ELF-1 (cell line): ENCODE data around the gene RBM44.

Experiments used
- DNase-seq: peaks from one replicate; pipeline ENCODE4 v3.0.0-alpha.2; 2016; ENCODE audit warnings: low read depth, low spot score

The RBM44 gene

GRCh38 chr2:237886685-237887481, 88.3 kb downstream of the RBM44 start:
- peak; percentile 66 for DNase-seq

GRCh38 chr2:237888389-237888788, 89.8 kb downstream of the RBM44 start:
- DNase-seq: no peak

- DNase-seq: no peak
These were observed 90.4 kb downstream of the RBM44 start for GRCh38 chr2:237889016-237889415.

- no peak for DNase-seq
These were observed 91.2 kb downstream of the RBM44 start for GRCh38 chr2:237889811-237890210.
